ENCODE measurements around the gene ANKS3.

Gene ANKS3

DNA sequence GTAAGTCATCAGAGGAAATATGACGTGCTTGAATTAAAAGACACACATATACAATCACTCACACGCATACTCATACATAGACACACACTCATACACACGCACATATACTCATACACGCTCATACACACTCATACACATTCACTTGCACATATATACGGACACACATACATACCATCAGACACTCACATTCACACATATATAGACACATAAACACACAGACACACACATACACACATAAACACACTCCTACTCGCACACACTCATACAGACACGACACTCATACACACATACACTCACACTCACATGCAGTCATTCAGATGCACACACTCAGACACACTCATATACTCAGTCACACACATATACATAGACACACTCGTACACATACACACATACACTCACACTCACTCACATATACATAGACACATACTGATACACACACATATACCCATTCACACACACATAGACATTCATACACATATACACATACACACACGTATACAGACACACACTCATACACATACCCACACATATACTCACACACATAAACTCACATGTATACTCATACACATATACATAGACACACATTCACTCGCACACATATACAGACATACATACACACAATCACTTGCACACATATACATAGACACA, 65.6 kb downstream of the ANKS3 start (continued):
- 0 out of 2 replicates have a peak, but pooled peaks have one; percentile 25 for TF ChIP-seq ZNF148 (tag by site-specific recombination; IDR thresholded peaks at IDR 0.05; ENCODE audit: borderline replicate concordance)

DNA sequence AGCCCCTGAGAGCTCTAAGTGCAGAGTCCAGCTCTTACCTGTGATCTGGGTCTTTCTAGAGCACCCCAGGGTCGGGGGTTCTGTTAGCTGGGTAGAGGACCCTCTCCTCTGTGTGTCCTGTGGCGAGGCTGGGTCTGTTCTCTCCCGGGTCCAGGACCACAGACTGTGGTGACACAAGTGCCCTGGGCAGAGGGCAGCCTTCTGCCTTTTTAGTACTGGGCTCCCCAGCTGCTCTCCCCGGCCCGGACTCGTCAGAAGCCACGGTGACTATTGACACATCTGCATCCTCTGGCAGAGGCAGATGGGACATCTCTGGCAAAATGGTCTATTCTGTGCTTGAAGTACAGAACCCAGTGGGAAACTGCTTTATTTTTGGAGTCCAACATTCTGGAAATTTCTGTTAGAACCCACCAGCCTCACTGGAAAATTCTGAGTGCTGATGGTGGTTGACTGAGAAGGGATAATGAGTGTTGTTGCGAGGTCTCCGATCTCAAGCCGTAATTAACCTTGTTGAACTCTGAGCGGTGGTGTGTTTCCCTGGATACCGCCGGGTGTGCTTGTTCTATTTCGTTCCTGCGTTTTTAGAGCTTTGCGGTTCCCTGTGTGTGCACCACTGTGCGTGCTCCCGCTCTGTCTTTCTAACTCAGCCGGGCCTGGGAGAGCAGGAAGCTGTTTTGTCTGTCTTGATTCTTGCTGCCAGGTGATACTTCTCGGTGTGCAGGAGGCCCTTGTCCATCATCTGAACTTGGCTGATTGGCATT, 66.7 kb downstream of the ANKS3 start:
- Histone ChIP-seq H3K4me1 (ENCODE audit: control insufficient read depth, insufficient read depth, low read length) (no peaks in the 10 kb centered on the region), H3K9me3 (ENCODE audit: control insufficient read depth, insufficient read depth, low read depth, low read length) (no peaks in the 10 kb centered on the region), H3K27ac (ENCODE audit: extremely low read depth, low read depth, low read length) (no peak overlapping the region), H3K36me3 (ENCODE audit: control insufficient read depth in 2 of 2, insufficient read depth in 1 of 2, low read length in 2 of 2) (peaks cover 18 to 78% of the 10 kb centered on the region in 2 experiments; a peak in 2 of 3 replicates), H3K4me3 (ENCODE audit: low read depth, low read length) (no peak overlapping the region)
- POLR2A ChIA-PET: interaction anchor here (0.6 kb wide), 1 partner anchor 140 kb away, joined by 10 read pairs; no protein-coding TSS in a partner anchor
- CTCF ChIA-PET: no interaction called here
- TF ChIP-seq ZNF202 (tag by site-specific recombination; IDR thresholded peaks at IDR 0.05; ENCODE audit: borderline replicate concordance): no peak
- TF ChIP-seq, protein P1, sequence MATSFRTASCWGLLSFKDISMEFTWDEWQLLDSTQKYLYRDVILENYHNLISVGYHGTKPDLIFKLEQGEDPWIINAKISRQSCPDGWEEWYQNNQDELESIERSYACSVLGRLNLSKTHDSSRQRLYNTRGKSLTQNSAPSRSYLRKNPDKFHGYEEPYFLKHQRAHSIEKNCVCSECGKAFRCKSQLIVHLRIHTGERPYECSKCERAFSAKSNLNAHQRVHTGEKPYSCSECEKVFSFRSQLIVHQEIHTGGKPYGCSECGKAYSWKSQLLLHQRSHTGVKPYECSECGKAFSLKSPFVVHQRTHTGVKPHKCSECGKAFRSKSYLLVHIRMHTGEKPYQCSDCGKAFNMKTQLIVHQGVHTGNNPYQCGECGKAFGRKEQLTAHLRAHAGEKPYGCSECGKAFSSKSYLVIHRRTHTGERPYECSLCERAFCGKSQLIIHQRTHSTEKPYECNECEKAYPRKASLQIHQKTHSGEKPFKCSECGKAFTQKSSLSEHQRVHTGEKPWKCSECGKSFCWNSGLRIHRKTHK (tag by site-specific recombination; IDR thresholded peaks at IDR 0.05): no peak
- no peak for TF ChIP-seq ZNF610 (tag by site-specific recombination; IDR thresholded peaks at IDR 0.05; ENCODE audit: borderline replicate concordance)
- no peak for TF ChIP-seq KLF10 (tag by site-specific recombination; IDR thresholded peaks at IDR 0.05)
- TF ChIP-seq, protein P2, sequence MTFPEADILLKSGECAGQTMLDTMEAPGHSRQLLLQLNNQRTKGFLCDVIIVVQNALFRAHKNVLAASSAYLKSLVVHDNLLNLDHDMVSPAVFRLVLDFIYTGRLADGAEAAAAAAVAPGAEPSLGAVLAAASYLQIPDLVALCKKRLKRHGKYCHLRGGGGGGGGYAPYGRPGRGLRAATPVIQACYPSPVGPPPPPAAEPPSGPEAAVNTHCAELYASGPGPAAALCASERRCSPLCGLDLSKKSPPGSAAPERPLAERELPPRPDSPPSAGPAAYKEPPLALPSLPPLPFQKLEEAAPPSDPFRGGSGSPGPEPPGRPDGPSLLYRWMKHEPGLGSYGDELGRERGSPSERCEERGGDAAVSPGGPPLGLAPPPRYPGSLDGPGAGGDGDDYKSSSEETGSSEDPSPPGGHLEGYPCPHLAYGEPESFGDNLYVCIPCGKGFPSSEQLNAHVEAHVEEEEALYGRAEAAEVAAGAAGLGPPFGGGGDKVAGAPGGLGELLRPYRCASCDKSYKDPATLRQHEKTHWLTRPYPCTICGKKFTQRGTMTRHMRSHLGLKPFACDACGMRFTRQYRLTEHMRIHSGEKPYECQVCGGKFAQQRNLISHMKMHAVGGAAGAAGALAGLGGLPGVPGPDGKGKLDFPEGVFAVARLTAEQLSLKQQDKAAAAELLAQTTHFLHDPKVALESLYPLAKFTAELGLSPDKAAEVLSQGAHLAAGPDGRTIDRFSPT (tag by site-specific recombination; IDR thresholded peaks at IDR 0.05): no peak
- no peak for TF ChIP-seq ZSCAN23 (tag by site-specific recombination; IDR thresholded peaks at IDR 0.05)
- TF ChIP-seq, protein P3, sequence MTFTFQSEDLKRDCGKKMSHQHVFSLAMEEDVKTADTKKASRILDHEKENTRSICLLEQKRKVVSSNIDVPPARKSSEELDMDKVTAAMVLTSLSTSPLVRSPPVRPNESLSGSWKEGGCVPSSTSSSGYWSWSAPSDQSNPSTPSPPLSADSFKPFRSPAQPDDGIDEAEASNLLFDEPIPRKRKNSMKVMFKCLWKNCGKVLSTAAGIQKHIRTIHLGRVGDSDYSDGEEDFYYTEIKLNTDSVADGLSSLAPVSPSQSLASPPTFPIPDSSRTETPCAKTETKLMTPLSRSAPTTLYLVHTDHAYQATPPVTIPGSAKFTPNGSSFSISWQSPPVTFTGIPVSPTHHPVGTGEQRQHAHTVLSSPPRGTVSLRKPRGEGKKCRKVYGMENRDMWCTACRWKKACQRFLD (tag by site-specific recombination; IDR thresholded peaks at IDR 0.05): no peak
- no peak for TF ChIP-seq GLI4 (tag by site-specific recombination; IDR thresholded peaks at IDR 0.05)
- TF ChIP-seq ZNF426 (tag by site-specific recombination; IDR thresholded peaks at IDR 0.05): no peak
- TF ChIP-seq SP3 (tag by site-specific recombination; IDR thresholded peaks at IDR 0.05): no peak
- no peak for TF ChIP-seq ZNF148 (tag by site-specific recombination; IDR thresholded peaks at IDR 0.05; ENCODE audit: borderline replicate concordance)
- no peak for TF ChIP-seq ZNF530 (tag by site-specific recombination; IDR thresholded peaks at IDR 0.05; ENCODE audit: low read depth)
- no peak for TF ChIP-seq ZNF585B (tag by site-specific recombination; IDR thresholded peaks at IDR 0.05)
- TF ChIP-seq BCL11A (tag by site-specific recombination; IDR thresholded peaks at IDR 0.05; ENCODE audit: low read depth): no peak
